Measurements from ENCODE around the gene NACC2.

GRCh38 chr9:136082496-136083361 is 12.4 kb downstream of the NACC2 start:
- no peak for TF ChIP-seq CTCF (IDR thresholded peaks at IDR 0.05)
- no peak for TF ChIP-seq POLR2A (IDR thresholded peaks at IDR 0.05)
